22Rv1 (cell line): ENCODE results near the gene BST1.

Experiments used
- H3K27ac ChIP-seq: fragments of 450-650 bp; 2 replicates; pipeline ENCODE4 v1.5.1; 2017
- CTCF ChIP-seq: fragments of 450-650 bp; IDR thresholded peaks from 2 replicates; pipeline ENCODE4 v1.5.1; 2017; ENCODE audit warnings: mild to moderate bottlenecking
- ZFX ChIP-seq: fragments of 450-650 bp; IDR thresholded peaks from 2 replicates; pipeline ENCODE4 v1.6.1; 2017; ENCODE audit warnings: antibody characterized with exemption, borderline replicate concordance

BST1 gene

GRCh38 chr4:15670576-15670975 lies 32.3 kb upstream of the BST1 start:
- TF ChIP-seq CTCF = no peak
- TF ChIP-seq ZFX = no peak
- H3K27ac ChIP-seq = no peak overlapping the region

- no peak for TF ChIP-seq ZFX
- TF ChIP-seq CTCF = no peak
- no peak overlapping the region for H3K27ac ChIP-seq
These were observed 30.8 kb upstream of the BST1 start for GRCh38 chr4:15672101-15672500.

- H3K27ac ChIP-seq = no peak overlapping the region
- no peak for TF ChIP-seq CTCF
- no peak for TF ChIP-seq ZFX
These were observed 29.5 kb upstream of the BST1 start for GRCh38 chr4:15673337-15673736.

GRCh38 chr4:15674046-15674445 lies 28.8 kb upstream of the BST1 start:
- no peak overlapping the region for H3K27ac ChIP-seq
- TF ChIP-seq ZFX = no peak
- TF ChIP-seq CTCF = no peak

GRCh38 chr4:15674926-15675325 lies 27.9 kb upstream of the BST1 start:
- no peak overlapping the region for H3K27ac ChIP-seq
- no peak for TF ChIP-seq CTCF
- no peak for TF ChIP-seq ZFX

- TF ChIP-seq CTCF (0 out of 2 replicates have a peak, but pooled peaks have one; percentile 12), ZFX (no peak)
These were observed 27.5 kb upstream of the BST1 start for GRCh38 chr4:15675356-15675755.

GRCh38 chr4:15676039-15676438 lies 26.8 kb upstream of the BST1 start:
- no peak overlapping the region for H3K27ac ChIP-seq
- TF ChIP-seq ZFX = no peak
- TF ChIP-seq CTCF = no peak

More at GRCh38 chr4:15675356-15675755, 27.5 kb upstream of the BST1 start:
- H3K27ac ChIP-seq = no peak overlapping the region
